Osteocyte (in vitro differentiated cells): ENCODE results near the gene PDE3A. TPM values are rescaled to one million over a fixed set of nuclear protein-coding genes. Genes with fewer than 3 reads are reported as not detected.

Source experiments
- DNase-seq: peaks from one replicate; pipeline ENCODE4 v3.0.0; 2021; ENCODE audit warnings: mixed read lengths; ENCODE audit not compliant: unreplicated experiment; ENCODE audit errors: extremely low spot score
- H3K27ac Mint-ChIP-seq: one replicate; pipeline ENCODE4 v1.8.0; 2021; ENCODE audit warnings: mild to moderate bottlenecking, mixed read lengths; ENCODE audit not compliant: unreplicated experiment
- H3K27me3 Mint-ChIP-seq: one replicate; pipeline ENCODE4 v1.8.0; 2021; ENCODE audit warnings: mixed read lengths; ENCODE audit not compliant: unreplicated experiment
- H3K36me3 Mint-ChIP-seq: one replicate; pipeline ENCODE4 v1.8.0; 2021; ENCODE audit warnings: mixed read lengths; ENCODE audit not compliant: unreplicated experiment
- H3K4me1 Mint-ChIP-seq: one replicate; pipeline ENCODE4 v1.8.0; 2021; ENCODE audit warnings: mixed read lengths; ENCODE audit not compliant: unreplicated experiment
- H3K4me3 Mint-ChIP-seq: one replicate; pipeline ENCODE4 v1.8.0; 2021; ENCODE audit warnings: mild to moderate bottlenecking, moderate library complexity, mixed read lengths; ENCODE audit not compliant: unreplicated experiment
- H3K9me3 Mint-ChIP-seq: one replicate; pipeline ENCODE4 v1.8.0; 2021; ENCODE audit warnings: mixed read lengths; ENCODE audit not compliant: unreplicated experiment
- total RNA-seq: library from RNA; stranded (reverse); gene quantifications from 2 replicates; pipeline ENCODE4 v1.2.1, GENCODE V29; 2021
- TF ChIP-seq, protein P1 (sequence below): fragments of 200-600 bp; sonication (generic); IDR thresholded peaks from 2 replicates; pipeline ENCODE4 v1.5.0; 2021; ENCODE audit warnings: antibody characterized with exemption, mild to moderate bottlenecking, moderate library complexity

Gene PDE3A
- total RNA-seq, 1 donor from 2014 or later: 27.8 TPM

DNA sequence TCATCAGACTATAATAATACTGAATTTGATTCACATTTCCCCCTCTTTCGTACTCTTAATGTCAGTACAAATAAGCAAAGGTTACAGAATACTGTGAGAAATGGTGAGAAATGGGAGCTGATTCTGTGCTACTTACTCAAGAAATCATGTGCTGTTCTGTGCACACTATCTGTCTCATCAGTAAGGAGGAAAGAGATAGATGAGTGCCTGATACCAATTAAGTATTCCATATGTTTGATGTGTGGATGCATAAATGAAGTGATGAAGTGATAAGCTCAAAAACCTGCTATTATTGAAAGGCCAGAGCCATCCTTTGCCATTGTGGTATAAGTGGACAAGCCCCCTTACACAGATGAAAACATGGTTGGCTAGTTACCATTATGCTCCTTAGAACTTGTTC, 127.7 kb downstream of the PDE3A start:
- H3K4me3 Mint-ChIP-seq: no peak overlapping the region
- DNase-seq: no peak
- H3K4me1 Mint-ChIP-seq: peaks cover 54% of the 10 kb centered on the region
- H3K27me3 Mint-ChIP-seq: no peaks in the 10 kb centered on the region
- TF ChIP-seq, protein P1, sequence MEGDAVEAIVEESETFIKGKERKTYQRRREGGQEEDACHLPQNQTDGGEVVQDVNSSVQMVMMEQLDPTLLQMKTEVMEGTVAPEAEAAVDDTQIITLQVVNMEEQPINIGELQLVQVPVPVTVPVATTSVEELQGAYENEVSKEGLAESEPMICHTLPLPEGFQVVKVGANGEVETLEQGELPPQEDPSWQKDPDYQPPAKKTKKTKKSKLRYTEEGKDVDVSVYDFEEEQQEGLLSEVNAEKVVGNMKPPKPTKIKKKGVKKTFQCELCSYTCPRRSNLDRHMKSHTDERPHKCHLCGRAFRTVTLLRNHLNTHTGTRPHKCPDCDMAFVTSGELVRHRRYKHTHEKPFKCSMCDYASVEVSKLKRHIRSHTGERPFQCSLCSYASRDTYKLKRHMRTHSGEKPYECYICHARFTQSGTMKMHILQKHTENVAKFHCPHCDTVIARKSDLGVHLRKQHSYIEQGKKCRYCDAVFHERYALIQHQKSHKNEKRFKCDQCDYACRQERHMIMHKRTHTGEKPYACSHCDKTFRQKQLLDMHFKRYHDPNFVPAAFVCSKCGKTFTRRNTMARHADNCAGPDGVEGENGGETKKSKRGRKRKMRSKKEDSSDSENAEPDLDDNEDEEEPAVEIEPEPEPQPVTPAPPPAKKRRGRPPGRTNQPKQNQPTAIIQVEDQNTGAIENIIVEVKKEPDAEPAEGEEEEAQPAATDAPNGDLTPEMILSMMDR: no peak
- H3K27ac Mint-ChIP-seq: no peak overlapping the region
- no peaks in the 10 kb centered on the region for H3K36me3 Mint-ChIP-seq
- no peaks in the 10 kb centered on the region for H3K9me3 Mint-ChIP-seq

DNA sequence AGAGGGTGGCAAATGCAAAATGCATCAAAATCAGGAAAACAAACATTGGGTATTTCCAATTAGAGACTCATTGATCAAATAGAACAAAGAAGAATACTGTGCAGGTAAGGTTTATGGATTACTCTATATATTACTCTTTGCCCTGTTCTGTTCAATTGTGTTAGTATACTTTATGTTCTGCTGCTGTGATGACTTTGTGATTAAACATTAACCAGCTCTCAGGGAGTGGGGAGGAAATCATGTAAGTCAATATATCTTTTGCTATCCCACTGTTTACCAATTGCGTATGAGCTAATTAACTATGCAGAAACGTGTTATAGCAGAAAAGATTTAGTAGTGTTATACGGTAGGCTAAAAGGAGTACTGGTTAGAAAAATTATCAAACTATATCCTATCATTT, 129.4 kb downstream of the PDE3A start:
- H3K4me1 Mint-ChIP-seq: peaks cover 38% of the 10 kb centered on the region
- H3K27ac Mint-ChIP-seq: no peak overlapping the region
- no peaks in the 10 kb centered on the region for H3K9me3 Mint-ChIP-seq
- H3K4me3 Mint-ChIP-seq: no peak overlapping the region
- no peaks in the 10 kb centered on the region for H3K36me3 Mint-ChIP-seq
- DNase-seq: no peak
- TF ChIP-seq, protein P1: no peak
- H3K27me3 Mint-ChIP-seq: no peaks in the 10 kb centered on the region

DNA sequence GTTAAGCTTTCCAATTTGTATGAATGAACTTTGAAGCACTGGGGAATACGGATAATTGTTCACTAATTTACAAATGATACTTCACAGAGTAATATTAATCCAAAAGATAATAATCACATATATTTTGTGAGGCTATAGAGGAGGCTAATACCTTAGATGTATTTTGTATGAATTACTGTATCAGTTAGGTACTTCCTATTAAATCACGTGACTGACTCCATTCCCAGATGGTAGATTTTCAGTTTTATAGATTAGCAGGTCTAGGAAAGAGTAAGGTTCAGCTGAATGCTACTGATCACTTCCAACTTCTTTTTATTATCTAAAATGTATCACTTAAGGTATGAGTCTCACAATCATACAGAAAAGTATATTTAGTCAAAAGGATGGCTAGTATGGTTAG, 133.6 kb downstream of the PDE3A start:
- Mint-ChIP-seq H3K27ac (no peak overlapping the region), H3K4me1 (peaks cover 15% of the 10 kb centered on the region), H3K9me3 (no peaks in the 10 kb centered on the region), H3K27me3 (no peaks in the 10 kb centered on the region), H3K36me3 (peaks cover 2% of the 10 kb centered on the region), H3K4me3 (no peak overlapping the region)
- TF ChIP-seq, protein P1: no peak
- no peak for DNase-seq

DNA sequence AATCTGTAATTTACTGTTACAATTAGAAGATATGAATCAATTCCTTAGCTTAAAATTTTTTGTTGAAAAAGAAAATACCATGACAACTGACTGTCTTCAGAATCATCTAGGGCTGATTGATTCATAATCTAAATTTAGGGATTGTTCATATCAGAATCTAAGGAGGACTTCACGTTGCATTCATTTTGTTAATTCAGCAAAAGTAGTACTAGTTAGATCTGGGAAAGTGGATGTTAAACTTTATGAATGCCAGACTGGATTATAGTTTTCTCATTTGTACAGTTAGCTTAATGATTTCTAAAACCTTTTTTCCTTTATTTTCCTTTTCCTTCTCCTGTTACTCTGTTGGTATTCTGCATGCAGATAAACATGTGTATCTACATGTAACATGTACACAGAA, 135.5 kb downstream of the PDE3A start:
- no peaks in the 10 kb centered on the region for H3K9me3 Mint-ChIP-seq
- no peak for DNase-seq
- H3K36me3 Mint-ChIP-seq: peaks cover 4% of the 10 kb centered on the region

DNA sequence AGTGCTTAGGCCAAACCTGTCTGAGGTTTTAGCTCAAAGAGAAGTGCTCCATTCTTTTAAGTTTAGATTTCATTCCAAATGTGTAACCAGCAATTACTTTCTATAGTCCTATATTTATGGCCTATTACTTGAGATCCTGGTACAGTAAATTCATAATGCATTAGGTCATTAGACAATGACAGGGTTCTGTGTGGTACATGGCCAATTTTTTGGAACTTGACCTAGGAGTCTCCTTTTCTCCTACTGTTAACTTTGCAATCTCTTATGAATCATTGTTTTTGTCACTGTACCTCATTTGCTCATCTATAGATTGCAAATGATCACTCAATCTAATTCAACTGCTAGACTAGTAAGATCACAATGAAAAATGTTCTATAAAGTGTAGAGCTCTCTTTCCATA, 136.7 kb downstream of the PDE3A start:
- TF ChIP-seq, protein P1: no peak
- peaks cover 4% of the 10 kb centered on the region for H3K36me3 Mint-ChIP-seq
- H3K27ac Mint-ChIP-seq: no peak overlapping the region
- H3K4me1 Mint-ChIP-seq: peaks cover 26% of the 10 kb centered on the region
- H3K4me3 Mint-ChIP-seq: no peak overlapping the region
- DNase-seq: no peak
- no peaks in the 10 kb centered on the region for H3K9me3 Mint-ChIP-seq
- H3K27me3 Mint-ChIP-seq: no peaks in the 10 kb centered on the region

More for the DNA sequence above, 135.5 kb downstream of the PDE3A start:
- H3K27me3 Mint-ChIP-seq: no peaks in the 10 kb centered on the region
- H3K27ac Mint-ChIP-seq: no peak overlapping the region
- TF ChIP-seq, protein P1: no peak
- H3K4me1 Mint-ChIP-seq: peaks cover 26% of the 10 kb centered on the region
- H3K4me3 Mint-ChIP-seq: no peak overlapping the region
